Measurements from ENCODE around the gene SNAPC4. TPM values are rescaled to one million over a fixed set of nuclear protein-coding genes. Genes with fewer than 3 reads are reported as not detected.

Gene SNAPC4
- total RNA-seq, 1 experiment from 2014 or later = 10.8 TPM

- H3K27ac ChIP-seq (ENCODE audit: low read length) = no peak overlapping the region
- H3K27me3 ChIP-seq (ENCODE audit: control insufficient read depth, insufficient read depth, low read length) = no peaks in the 10 kb centered on the region
- in situ Hi-C loops (cut with HindIII; ENCODE audit: low pct_unique_long_range_greater_than_20kb, low sequenced_read_pairs) (no loop called here), intact Hi-C loops (cut with micrococcal nuclease; ENCODE audit: unreplicated experiment) (no loop called here)
- TF ChIP-seq TCF7L2 (IDR thresholded peaks at IDR 0.05; ENCODE audit: low read depth, low read length) (no peak), POLR2AphosphoS5 (IDR thresholded peaks at IDR 0.05; ENCODE audit: low read depth, low read length) (no peak), REST (IDR thresholded peaks at IDR 0.05; ENCODE audit: insufficient read depth in 1 of 2, low read depth in 2 of 2, low read length in 1 of 2) (no peak), SIN3A (IDR thresholded peaks at IDR 0.05; ENCODE audit: borderline replicate concordance, insufficient read depth, low read depth, low read length) (no peak)
- TF ChIP-seq, protein P1, sequence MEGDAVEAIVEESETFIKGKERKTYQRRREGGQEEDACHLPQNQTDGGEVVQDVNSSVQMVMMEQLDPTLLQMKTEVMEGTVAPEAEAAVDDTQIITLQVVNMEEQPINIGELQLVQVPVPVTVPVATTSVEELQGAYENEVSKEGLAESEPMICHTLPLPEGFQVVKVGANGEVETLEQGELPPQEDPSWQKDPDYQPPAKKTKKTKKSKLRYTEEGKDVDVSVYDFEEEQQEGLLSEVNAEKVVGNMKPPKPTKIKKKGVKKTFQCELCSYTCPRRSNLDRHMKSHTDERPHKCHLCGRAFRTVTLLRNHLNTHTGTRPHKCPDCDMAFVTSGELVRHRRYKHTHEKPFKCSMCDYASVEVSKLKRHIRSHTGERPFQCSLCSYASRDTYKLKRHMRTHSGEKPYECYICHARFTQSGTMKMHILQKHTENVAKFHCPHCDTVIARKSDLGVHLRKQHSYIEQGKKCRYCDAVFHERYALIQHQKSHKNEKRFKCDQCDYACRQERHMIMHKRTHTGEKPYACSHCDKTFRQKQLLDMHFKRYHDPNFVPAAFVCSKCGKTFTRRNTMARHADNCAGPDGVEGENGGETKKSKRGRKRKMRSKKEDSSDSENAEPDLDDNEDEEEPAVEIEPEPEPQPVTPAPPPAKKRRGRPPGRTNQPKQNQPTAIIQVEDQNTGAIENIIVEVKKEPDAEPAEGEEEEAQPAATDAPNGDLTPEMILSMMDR (IDR thresholded peaks at IDR 0.05) = no peak
- no peak overlapping the region for H3K4me3 ChIP-seq (ENCODE audit: low read depth in 2 of 2, low read length in 2 of 2)
- ChIA-PET CTCF (interaction anchor here (0.7 kb wide), 1 partner anchor 199 kb away, joined by 8 read pairs; no protein-coding TSS in a partner anchor), POLR2A (no interaction called here)
- H3K36me3 ChIP-seq (ENCODE audit: control insufficient read depth, insufficient read depth, low read length) = peaks cover 6% of the 10 kb centered on the region; the same call in 1 of the 2 replicates
- no peak for ATAC-seq
- H3K4me1 ChIP-seq (ENCODE audit: control insufficient read depth, insufficient read depth, low read length) = no peaks in the 10 kb centered on the region
- no TSS peak for BruUV-seq (replicated peaks)
- DNase-seq (ENCODE audit: low read depth, low spot score) = no peak
- no peaks in the 10 kb centered on the region for H3K9me3 ChIP-seq (ENCODE audit: control insufficient read depth, insufficient read depth, low read depth, low read length)
These were observed 45.8 kb upstream of the SNAPC4 start for GRCh38 chr9:136445799-136446198.

GRCh38 chr9:136444102-136444501 lies 44.1 kb upstream of the SNAPC4 start:
- H3K4me3 ChIP-seq (ENCODE audit: low read depth in 2 of 2, low read length in 2 of 2) = no peak overlapping the region
- no TSS peak for BruUV-seq (replicated peaks)
- intact Hi-C loops (cut with micrococcal nuclease; ENCODE audit: unreplicated experiment) (no loop called here), in situ Hi-C loops (cut with HindIII; ENCODE audit: low pct_unique_long_range_greater_than_20kb, low sequenced_read_pairs) (no loop called here)
- H3K36me3 ChIP-seq (ENCODE audit: control insufficient read depth, insufficient read depth, low read length) = peaks cover 6% of the 10 kb centered on the region; the same call in 1 of the 2 replicates
- H3K27ac ChIP-seq (ENCODE audit: low read length) = no peak overlapping the region
- no peak for TF ChIP-seq POLR2AphosphoS5 (IDR thresholded peaks at IDR 0.05; ENCODE audit: low read depth, low read length)
- TF ChIP-seq, protein P1 (IDR thresholded peaks at IDR 0.05) = no peak
- TF ChIP-seq SIN3A (IDR thresholded peaks at IDR 0.05; ENCODE audit: borderline replicate concordance, insufficient read depth, low read depth, low read length) = no peak
- no peak for TF ChIP-seq REST (IDR thresholded peaks at IDR 0.05; ENCODE audit: insufficient read depth in 1 of 2, low read depth in 2 of 2, low read length in 1 of 2)
- TF ChIP-seq TCF7L2 (IDR thresholded peaks at IDR 0.05; ENCODE audit: low read depth, low read length) = no peak
- no peak for ATAC-seq
- no peak for DNase-seq (ENCODE audit: low read depth, low spot score)
- POLR2A ChIA-PET = no interaction called here
- no peaks in the 10 kb centered on the region for H3K4me1 ChIP-seq (ENCODE audit: control insufficient read depth, insufficient read depth, low read length)
- CTCF ChIA-PET = no interaction called here
- H3K9me3 ChIP-seq (ENCODE audit: control insufficient read depth, insufficient read depth, low read depth, low read length) = no peaks in the 10 kb centered on the region
- no peaks in the 10 kb centered on the region for H3K27me3 ChIP-seq (ENCODE audit: control insufficient read depth, insufficient read depth, low read length)
